WTC11 (cell line): Measurements from ENCODE around the gene ADK.

ENCODE experiments used
- ELF4 ChIP-seq: sonication (generic); formaldehyde crosslinking; IDR thresholded peaks from 2 replicates; pipeline ENCODE4 v1.8.1; 2022; ENCODE audit warnings: low read depth, mild to moderate bottlenecking, moderate library complexity, missing genetic modification reagents
- TF ChIP-seq, protein P1 (sequence below): fragments of 200-600 bp; IDR thresholded peaks from 2 replicates; pipeline ENCODE4 v1.8.0; 2022; ENCODE audit warnings: antibody characterized with exemption
- TF ChIP-seq, protein P2 (sequence below): sonication (generic); formaldehyde crosslinking; IDR thresholded peaks from 2 replicates; pipeline ENCODE4 v1.8.1; 2023; ENCODE audit warnings: mild to moderate bottlenecking, missing genetic modification reagents, moderate library complexity

GRCh38 chr10:74593470-74593869 is 442.4 kb downstream of the ADK start:
- TF ChIP-seq ELF4: no peak
- TF ChIP-seq, protein P1, sequence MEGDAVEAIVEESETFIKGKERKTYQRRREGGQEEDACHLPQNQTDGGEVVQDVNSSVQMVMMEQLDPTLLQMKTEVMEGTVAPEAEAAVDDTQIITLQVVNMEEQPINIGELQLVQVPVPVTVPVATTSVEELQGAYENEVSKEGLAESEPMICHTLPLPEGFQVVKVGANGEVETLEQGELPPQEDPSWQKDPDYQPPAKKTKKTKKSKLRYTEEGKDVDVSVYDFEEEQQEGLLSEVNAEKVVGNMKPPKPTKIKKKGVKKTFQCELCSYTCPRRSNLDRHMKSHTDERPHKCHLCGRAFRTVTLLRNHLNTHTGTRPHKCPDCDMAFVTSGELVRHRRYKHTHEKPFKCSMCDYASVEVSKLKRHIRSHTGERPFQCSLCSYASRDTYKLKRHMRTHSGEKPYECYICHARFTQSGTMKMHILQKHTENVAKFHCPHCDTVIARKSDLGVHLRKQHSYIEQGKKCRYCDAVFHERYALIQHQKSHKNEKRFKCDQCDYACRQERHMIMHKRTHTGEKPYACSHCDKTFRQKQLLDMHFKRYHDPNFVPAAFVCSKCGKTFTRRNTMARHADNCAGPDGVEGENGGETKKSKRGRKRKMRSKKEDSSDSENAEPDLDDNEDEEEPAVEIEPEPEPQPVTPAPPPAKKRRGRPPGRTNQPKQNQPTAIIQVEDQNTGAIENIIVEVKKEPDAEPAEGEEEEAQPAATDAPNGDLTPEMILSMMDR: no peak
- TF ChIP-seq, protein P2, sequence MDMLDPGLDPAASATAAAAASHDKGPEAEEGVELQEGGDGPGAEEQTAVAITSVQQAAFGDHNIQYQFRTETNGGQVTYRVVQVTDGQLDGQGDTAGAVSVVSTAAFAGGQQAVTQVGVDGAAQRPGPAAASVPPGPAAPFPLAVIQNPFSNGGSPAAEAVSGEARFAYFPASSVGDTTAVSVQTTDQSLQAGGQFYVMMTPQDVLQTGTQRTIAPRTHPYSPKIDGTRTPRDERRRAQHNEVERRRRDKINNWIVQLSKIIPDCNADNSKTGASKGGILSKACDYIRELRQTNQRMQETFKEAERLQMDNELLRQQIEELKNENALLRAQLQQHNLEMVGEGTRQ: no peak
